HG03175 (cell line): ENCODE results near the gene CAMP.
A peak's percentile ranks its signal among the peaks of the same experiment; 100 is the strongest.
"Not testable (repeated sequence)": the region's sequence is repeated elsewhere in the genome, so short reads cannot be mapped to it uniquely, and the experiment has no call there.

Experiments used
- ATAC-seq: cut with Tn5 transposase; IDR thresholded peaks from one replicate; pipeline ENCODE4 v1.9.1; 2021; ENCODE audit warnings: mild to moderate bottlenecking, moderate library complexity; ENCODE audit not compliant: unreplicated experiment

Gene CAMP

GRCh38 chr3:48211776-48212175 lies 11.5 kb upstream of the CAMP start:
- not testable (repeated sequence) for ATAC-seq

GRCh38 chr3:48214225-48214624 lies 9.1 kb upstream of the CAMP start:
- ATAC-seq, result no peak

- no peak for ATAC-seq
Observed at GRCh38 chr3:48215019-48215418, 8.3 kb upstream of the CAMP start.

- ATAC-seq, result no peak
Observed at GRCh38 chr3:48215466-48215865, 7.8 kb upstream of the CAMP start.

- no peak for ATAC-seq
Observed at GRCh38 chr3:48215876-48216275, 7.4 kb upstream of the CAMP start.

GRCh38 chr3:48217449-48217848 lies 5.8 kb upstream of the CAMP start:
- no peak for ATAC-seq

GRCh38 chr3:48218537-48218936 lies 4.8 kb upstream of the CAMP start:
- ATAC-seq, result no peak

GRCh38 chr3:48219543-48219942 lies 3.8 kb upstream of the CAMP start:
- ATAC-seq, result no peak

GRCh38 chr3:48220746-48221145 lies 2.5 kb upstream of the CAMP start:
- ATAC-seq, result no peak

- ATAC-seq, result no peak
Observed at GRCh38 chr3:48225587-48225986, 2.3 kb downstream of the CAMP start.

GRCh38 chr3:48226939-48227338 lies 3.6 kb downstream of the CAMP start:
- no peak for ATAC-seq

- ATAC-seq, result no peak
Observed at GRCh38 chr3:48232232-48232631, 8.9 kb downstream of the CAMP start.

GRCh38 chr3:48232734-48233133 lies 9.4 kb downstream of the CAMP start:
- ATAC-seq, result peak; percentile 70

GRCh38 chr3:48233542-48233941 lies 10.2 kb downstream of the CAMP start:
- no peak for ATAC-seq

GRCh38 chr3:48236531-48236930 lies 13.2 kb downstream of the CAMP start:
- no peak for ATAC-seq

GRCh38 chr3:48238531-48239085 lies 15.3 kb downstream of the CAMP start:
- ATAC-seq, result no peak

GRCh38 chr3:48240000-48240963 lies 17.0 kb downstream of the CAMP start:
- peak; percentile 5 for ATAC-seq

GRCh38 chr3:48241796-48242455 lies 18.6 kb downstream of the CAMP start:
- ATAC-seq, result no peak

- ATAC-seq, result no peak
Observed at GRCh38 chr3:48243886-48244285, 20.6 kb downstream of the CAMP start.

- no peak for ATAC-seq
Observed at GRCh38 chr3:48244461-48244860, 21.2 kb downstream of the CAMP start.

- ATAC-seq, result no peak
Observed at GRCh38 chr3:48245136-48245535, 21.8 kb downstream of the CAMP start.

- ATAC-seq, result no peak
Observed at GRCh38 chr3:48247401-48247811, 24.1 kb downstream of the CAMP start.
